GM12801 (cell line): ENCODE data around the gene FAM120AOS.

Experiments used
- CTCF ChIP-seq: IDR thresholded peaks from one replicate; pipeline ENCODE4 v1.5.1; 2011; ENCODE audit warnings: control low read depth; ENCODE audit not compliant: insufficient read length; ENCODE audit errors: extremely low read depth

The FAM120AOS gene

GRCh38 chr9:93467462-93467861 is 14.1 kb upstream of the FAM120AOS start:
- TF ChIP-seq CTCF = no peak

GRCh38 chr9:93467062-93467416 is 13.7 kb upstream of the FAM120AOS start:
- no peak for TF ChIP-seq CTCF

- TF ChIP-seq CTCF = no peak
These were observed 13.2 kb upstream of the FAM120AOS start for GRCh38 chr9:93466416-93467061.

- no peak for TF ChIP-seq CTCF
These were observed 12.5 kb upstream of the FAM120AOS start for GRCh38 chr9:93465855-93466254.

GRCh38 chr9:93464876-93465275 is 11.5 kb upstream of the FAM120AOS start:
- no peak for TF ChIP-seq CTCF

GRCh38 chr9:93464395-93464794 is 11.0 kb upstream of the FAM120AOS start:
- no peak for TF ChIP-seq CTCF

- TF ChIP-seq CTCF = no peak
These were observed 10.4 kb upstream of the FAM120AOS start for GRCh38 chr9:93463638-93464248.
